Activated CD4-positive, alpha-beta T cell treated with anti-CD3 and anti-CD28 coated beads, Interleukin-2, amount 10 ng/mL, durations not matched to agents 24 days and 14 days (primary cell): ENCODE measurements around the gene BACH2. TPM values are rescaled to one million over a fixed set of nuclear protein-coding genes. Genes with fewer than 3 reads are reported as not detected.
"Not testable (repeated sequence)": the region's sequence is repeated elsewhere in the genome, so short reads cannot be mapped to it uniquely, and the experiment has no call there.

ENCODE experiments used
- DNase-seq: peaks from one replicate; pipeline ENCODE4 v3.0.0; 2022
- H3K27ac Mint-ChIP-seq: one replicate; pipeline ENCODE4 v1.8.0; 2022; ENCODE audit warnings: mild to moderate bottlenecking, mixed read lengths
- H3K27me3 Mint-ChIP-seq: one replicate; pipeline ENCODE4 v1.8.0; 2022; ENCODE audit warnings: mixed read lengths
- H3K36me3 Mint-ChIP-seq: one replicate; pipeline ENCODE4 v1.8.0; 2022; ENCODE audit warnings: low read depth, mild to moderate bottlenecking, mixed read lengths
- H3K4me1 Mint-ChIP-seq: one replicate; pipeline ENCODE4 v1.8.0; 2021; ENCODE audit warnings: mixed read lengths
- H3K4me3 Mint-ChIP-seq: one replicate; pipeline ENCODE4 v1.8.0; 2022; ENCODE audit warnings: mild to moderate bottlenecking, moderate library complexity, mixed read lengths
- H3K9me3 Mint-ChIP-seq: one replicate; pipeline ENCODE4 v1.8.0; 2021; ENCODE audit warnings: mixed read lengths
- intact Hi-C: fragments of 100-400 bp; cut with micrococcal nuclease; formaldehyde crosslinking; loops from one replicate; pipeline ENCODE4 v1.15.1; 2023
- total RNA-seq: library from RNA; stranded (reverse); gene quantifications from 2 replicates; pipeline ENCODE4 v1.2.3, GENCODE V29; 2022

The BACH2 gene
- 69.0 and 69.2 TPM in 2 replicates for total RNA-seq

DNA sequence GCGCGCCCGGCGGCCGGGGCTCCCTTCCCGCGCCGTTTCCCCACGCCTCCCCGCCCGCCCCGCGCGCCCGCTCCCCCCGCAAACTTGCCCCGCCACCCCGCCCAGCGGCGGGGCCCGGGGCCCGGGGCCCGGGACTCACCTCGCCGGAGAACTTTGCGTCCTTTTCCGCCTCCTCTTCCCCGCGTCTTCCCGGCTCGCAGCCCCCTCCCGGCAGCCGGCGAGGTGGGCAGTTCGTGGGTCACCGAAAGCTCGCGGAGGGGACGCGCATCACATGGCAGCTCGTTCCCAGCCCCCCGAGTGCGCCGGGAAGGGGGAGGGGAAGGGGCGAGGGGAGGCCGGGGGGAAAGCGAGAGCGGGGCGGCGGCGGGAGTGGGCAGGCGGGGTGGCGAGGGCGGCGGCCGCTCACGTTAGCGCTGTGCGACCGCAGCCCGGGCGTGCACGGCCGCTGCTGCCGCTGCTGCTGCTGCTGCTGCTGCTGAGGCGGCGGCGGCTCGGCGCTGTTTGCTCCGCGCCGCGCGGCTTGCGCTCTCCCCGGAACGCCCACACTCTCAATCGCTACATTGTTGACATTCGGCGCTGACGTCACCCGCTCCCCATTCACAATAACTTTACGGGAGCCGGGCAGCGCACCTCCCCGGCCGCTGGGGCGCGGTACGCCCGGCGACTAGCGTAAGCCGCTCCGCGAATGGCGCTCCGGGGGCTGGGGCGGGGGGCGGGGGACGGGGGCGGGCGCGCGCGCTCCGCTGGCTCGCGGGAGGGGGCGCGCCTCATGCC, at the start of gene BACH2:
Gene BACH2 (minus strand): TSS at position 503 of the 774 bp plus-strand sequence. CDS start 287,999 bp downstream, outside the sequence.
- Mint-ChIP-seq H3K27me3 (peaks cover 23% of the 10 kb centered on the region), H3K4me1 (peaks cover 40% of the 10 kb centered on the region), H3K4me3 (peak within 1 kb of the TSS; percentile 94), H3K27ac (peak within 1 kb of the TSS; percentile 95), H3K9me3 (no peaks in the 10 kb centered on the region), H3K36me3 (peaks cover 28% of the 10 kb centered on the region)
- DNase-seq: peak; percentile 97
- intact Hi-C loops: loop anchor here (1.0 to 5.0 kb wide), 6 partner anchors 12 to 291 kb away; partner anchors contain the start of gene MAP3K7

- intact Hi-C loops: no loop called here
Measured at GRCh38 chr6:90343576-90343975, 46.9 kb upstream of the BACH2 start.

GRCh38 chr6:90338409-90338808, 41.8 kb upstream of the BACH2 start:
- intact Hi-C loops: no loop called here
- Mint-ChIP-seq H3K4me1 (peaks cover 1% of the 10 kb centered on the region), H3K9me3 (peaks cover 15% of the 10 kb centered on the region), H3K4me3 (no peak overlapping the region), H3K27me3 (peaks cover 2% of the 10 kb centered on the region), H3K27ac (no peak overlapping the region), H3K36me3 (no peaks in the 10 kb centered on the region)
- DNase-seq: no peak

More at GRCh38 chr6:90343576-90343975, 46.9 kb upstream of the BACH2 start:
- H3K4me3 Mint-ChIP-seq: no peak overlapping the region
- H3K36me3 Mint-ChIP-seq: no peaks in the 10 kb centered on the region
- peaks cover 12% of the 10 kb centered on the region for H3K27me3 Mint-ChIP-seq
- no peak for DNase-seq
- peaks cover 13% of the 10 kb centered on the region for H3K4me1 Mint-ChIP-seq
- no peak overlapping the region for H3K27ac Mint-ChIP-seq
- peaks cover 15% of the 10 kb centered on the region for H3K9me3 Mint-ChIP-seq

DNA sequence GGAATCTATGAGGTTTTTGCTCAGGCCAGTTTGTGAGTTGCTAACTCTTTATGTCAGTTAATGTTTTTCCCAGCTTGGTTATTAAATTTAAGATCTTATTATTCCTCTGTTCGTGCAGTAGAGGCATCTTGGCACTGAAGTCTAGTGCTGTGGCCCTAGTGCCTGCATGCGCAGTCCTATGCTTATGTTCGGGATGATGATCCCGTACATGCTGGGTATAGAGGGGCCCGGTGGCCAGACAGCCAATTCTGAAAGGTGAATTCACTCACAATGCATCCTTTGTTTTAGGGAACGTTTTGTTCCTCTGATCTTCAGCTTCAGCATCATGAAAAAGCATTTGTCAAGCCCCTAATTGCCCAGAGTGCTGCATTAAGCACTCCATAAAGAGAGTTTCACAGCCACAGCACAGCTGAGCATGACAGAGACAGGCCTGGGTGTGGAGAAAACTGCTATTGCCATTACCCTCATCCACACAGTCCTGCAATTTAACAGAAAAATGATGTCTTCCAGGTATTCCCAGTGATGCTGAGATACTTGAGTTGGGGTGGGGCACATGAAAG, 39.8 kb upstream of the BACH2 start:
- DNase-seq: no peak
- Mint-ChIP-seq H3K36me3 (peaks cover 3% of the 10 kb centered on the region), H3K4me3 (no peak overlapping the region), H3K27me3 (peaks cover 2% of the 10 kb centered on the region), H3K27ac (no peak overlapping the region), H3K9me3 (peaks cover 23% of the 10 kb centered on the region), H3K4me1 (peaks cover 1% of the 10 kb centered on the region)
- intact Hi-C loops: no loop called here

- intact Hi-C loops: no loop called here
- peaks cover 1% of the 10 kb centered on the region for H3K4me1 Mint-ChIP-seq
- no peak overlapping the region for H3K4me3 Mint-ChIP-seq
- H3K36me3 Mint-ChIP-seq: peaks cover 3% of the 10 kb centered on the region
- peaks cover 2% of the 10 kb centered on the region for H3K27me3 Mint-ChIP-seq
- DNase-seq: no peak
- no peak overlapping the region for H3K27ac Mint-ChIP-seq
- H3K9me3 Mint-ChIP-seq: peaks cover 13% of the 10 kb centered on the region
Measured at GRCh38 chr6:90333928-90334327, 37.3 kb upstream of the BACH2 start.

GRCh38 chr6:90332978-90333543, 36.4 kb upstream of the BACH2 start:
- DNase-seq, H3K36me3 Mint-ChIP-seq, H3K27ac Mint-ChIP-seq, H3K4me1 Mint-ChIP-seq, intact Hi-C loops, H3K4me3 Mint-ChIP-seq, H3K27me3 Mint-ChIP-seq: not testable (repeated sequence)
- peaks cover 13% of the 10 kb centered on the region for H3K9me3 Mint-ChIP-seq

- Mint-ChIP-seq H3K9me3 (peaks cover 8% of the 10 kb centered on the region), H3K4me1 (peaks cover 6% of the 10 kb centered on the region), H3K4me3 (no peak overlapping the region), H3K36me3 (peaks cover 3% of the 10 kb centered on the region), H3K27ac (no peak overlapping the region), H3K27me3 (no peaks in the 10 kb centered on the region)
- DNase-seq: no peak
- intact Hi-C loops: no loop called here
Measured at GRCh38 chr6:90329386-90330077, 32.9 kb upstream of the BACH2 start.

- no peak for DNase-seq
- no peaks in the 10 kb centered on the region for H3K27me3 Mint-ChIP-seq
- no peak overlapping the region for H3K4me3 Mint-ChIP-seq
- H3K4me1 Mint-ChIP-seq: peaks cover 6% of the 10 kb centered on the region
- H3K9me3 Mint-ChIP-seq: peaks cover 5% of the 10 kb centered on the region
- intact Hi-C loops: no loop called here
- H3K27ac Mint-ChIP-seq: no peak overlapping the region
- H3K36me3 Mint-ChIP-seq: no peaks in the 10 kb centered on the region
Measured at GRCh38 chr6:90328004-90328403, 31.4 kb upstream of the BACH2 start.

GRCh38 chr6:90326404-90327057, 29.9 kb upstream of the BACH2 start:
- Mint-ChIP-seq H3K36me3 (peaks cover 1% of the 10 kb centered on the region), H3K4me1 (peaks cover 6% of the 10 kb centered on the region), H3K27ac (no peak overlapping the region), H3K27me3 (no peaks in the 10 kb centered on the region), H3K4me3 (no peak overlapping the region), H3K9me3 (no peaks in the 10 kb centered on the region)
- no peak for DNase-seq
- intact Hi-C loops: no loop called here

DNA sequence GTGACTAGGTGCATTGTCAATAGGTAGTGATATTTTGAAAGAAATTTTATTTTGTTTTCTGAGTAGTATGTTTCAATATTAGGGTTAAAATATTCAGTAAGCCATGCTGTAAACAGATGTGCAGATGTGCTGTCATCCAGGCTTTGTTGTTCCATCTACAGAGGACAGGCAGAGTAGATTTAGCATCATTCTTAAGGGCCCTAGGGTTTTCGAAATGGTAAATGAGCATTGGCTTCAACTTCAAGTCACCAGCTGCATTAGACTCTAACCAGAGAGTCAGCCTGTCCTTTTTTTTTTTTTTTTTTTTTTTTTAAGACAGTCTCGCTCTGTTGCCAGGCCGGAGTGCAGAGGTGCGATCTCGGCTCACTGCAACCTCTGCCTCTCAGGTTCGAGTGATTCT, 27.1 kb upstream of the BACH2 start:
- H3K9me3 Mint-ChIP-seq: no peaks in the 10 kb centered on the region

DNA sequence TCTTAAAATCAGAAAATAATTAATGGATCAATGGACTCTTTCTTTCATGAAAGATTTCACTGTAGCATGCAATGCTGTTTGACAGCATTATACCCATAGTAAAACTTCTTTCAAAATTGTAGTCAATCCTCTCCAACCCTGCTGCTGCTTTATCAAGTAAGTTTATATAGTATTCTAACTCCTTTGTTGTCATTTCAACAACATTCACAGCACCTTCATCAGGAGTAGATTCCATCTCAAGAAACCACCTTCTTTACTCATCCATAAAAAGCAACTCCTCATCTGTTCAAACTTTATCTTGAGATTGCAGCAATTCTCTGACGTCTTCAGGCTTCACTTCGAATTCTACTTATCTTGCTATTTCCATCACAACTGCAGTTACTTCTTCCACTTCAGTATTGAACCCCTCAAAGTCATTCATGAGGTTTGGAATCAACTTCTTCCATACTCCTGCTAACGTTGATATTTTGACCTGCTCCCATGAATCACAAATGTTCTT, 26.4 kb upstream of the BACH2 start:
- Mint-ChIP-seq H3K27ac (no peak overlapping the region), H3K36me3 (peaks cover 1% of the 10 kb centered on the region), H3K9me3 (no peaks in the 10 kb centered on the region), H3K4me1 (peaks cover 21% of the 10 kb centered on the region), H3K4me3 (no peak overlapping the region), H3K27me3 (no peaks in the 10 kb centered on the region)
- DNase-seq: no peak
- intact Hi-C loops: no loop called here

More for the DNA sequence above, 27.1 kb upstream of the BACH2 start:
- DNase-seq: no peak
- no peak overlapping the region for H3K27ac Mint-ChIP-seq
- peaks cover 1% of the 10 kb centered on the region for H3K36me3 Mint-ChIP-seq
- no peaks in the 10 kb centered on the region for H3K27me3 Mint-ChIP-seq
- peaks cover 21% of the 10 kb centered on the region for H3K4me1 Mint-ChIP-seq
- intact Hi-C loops: no loop called here
- no peak overlapping the region for H3K4me3 Mint-ChIP-seq

DNA sequence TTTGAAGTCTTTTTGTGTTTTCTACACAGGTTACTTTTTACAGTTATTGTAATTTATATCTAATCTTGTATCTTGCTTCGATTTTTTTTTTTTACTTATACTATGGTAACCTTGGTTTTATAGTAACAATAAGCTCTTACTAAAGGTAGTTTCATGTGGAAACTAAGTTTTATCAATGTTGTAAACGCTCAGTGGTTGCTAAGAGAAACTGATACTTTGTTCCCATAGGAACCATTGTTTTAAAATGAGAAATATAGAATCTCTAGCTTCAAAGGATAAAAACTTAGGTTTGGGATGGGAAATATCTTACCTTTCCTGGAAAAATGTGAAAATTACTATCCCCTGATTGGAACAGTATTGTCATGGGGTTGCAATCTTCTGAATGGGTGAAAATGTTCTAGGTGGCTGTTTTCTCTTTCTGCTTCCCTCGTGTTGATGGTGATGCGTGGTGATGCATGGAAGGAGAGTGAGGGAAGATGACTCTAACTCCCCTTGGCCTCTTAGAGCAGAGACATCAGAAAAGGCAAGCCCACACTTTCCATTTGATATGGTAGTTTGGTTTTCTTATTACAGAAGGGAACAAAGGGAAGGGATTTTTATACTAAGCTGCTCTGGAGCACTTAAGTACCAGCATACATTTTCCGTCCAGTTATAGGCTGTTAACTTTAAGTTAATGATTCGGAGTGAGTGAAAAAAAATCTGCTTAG, 23.5 kb upstream of the BACH2 start:
- Mint-ChIP-seq H3K27ac (peak overlapping the region; percentile 77), H3K36me3 (peaks cover 1% of the 10 kb centered on the region), H3K27me3 (peaks cover 2% of the 10 kb centered on the region), H3K9me3 (no peaks in the 10 kb centered on the region), H3K4me1 (peaks cover 15% of the 10 kb centered on the region), H3K4me3 (no peak overlapping the region)
- DNase-seq: no peak
- intact Hi-C loops: loop anchor here (1.0 kb wide), 4 partner anchors 14 to 31 kb away; partner anchors contain the start of gene BACH2

GRCh38 chr6:90319044-90319443, 22.4 kb upstream of the BACH2 start:
- H3K27ac Mint-ChIP-seq: peak overlapping the region; percentile 72

More at GRCh38 chr6:90319044-90319443, 22.4 kb upstream of the BACH2 start:
- Mint-ChIP-seq H3K4me3 (no peak overlapping the region), H3K36me3 (peaks cover 1% of the 10 kb centered on the region), H3K4me1 (peaks cover 15% of the 10 kb centered on the region), H3K27me3 (peaks cover 7% of the 10 kb centered on the region), H3K9me3 (no peaks in the 10 kb centered on the region)
- intact Hi-C loops: no loop called here
- DNase-seq: peak; percentile 67
